HEK293 (cell line): ENCODE measurements around the gene DBF4B.

Source experiments
- AEBP2 ChIP-seq: fragments of 450-650 bp; formaldehyde crosslinking; IDR thresholded peaks from 2 replicates; pipeline ENCODE4 v1.5.1; 2016; ENCODE audit warnings: missing biosample characterization, missing genetic modification characterization, borderline replicate concordance
- GLI2 ChIP-seq: fragments of 450-650 bp; formaldehyde crosslinking; IDR thresholded peaks from 2 replicates; pipeline ENCODE4; 2017; ENCODE audit warnings: missing biosample characterization, missing genetic modification characterization, low read depth, borderline replicate concordance
- GLI4 ChIP-seq: fragments of 450-650 bp; formaldehyde crosslinking; IDR thresholded peaks from 2 replicates; pipeline ENCODE4 v1.5.1; 2016; ENCODE audit warnings: missing biosample characterization, missing genetic modification characterization
- GLIS2 ChIP-seq: fragments of 450-650 bp; formaldehyde crosslinking; IDR thresholded peaks from 2 replicates; pipeline ENCODE4 v1.5.1; 2016; ENCODE audit warnings: missing biosample characterization, missing genetic modification characterization
- KLF16 ChIP-seq: fragments of 450-650 bp; formaldehyde crosslinking; IDR thresholded peaks from 2 replicates; pipeline ENCODE4 v1.5.1; 2017; ENCODE audit warnings: missing biosample characterization, missing genetic modification characterization
- MYNN ChIP-seq: fragments of 450-650 bp; formaldehyde crosslinking; IDR thresholded peaks from 2 replicates; pipeline ENCODE4 v1.5.1; 2016; ENCODE audit warnings: missing biosample characterization, missing genetic modification characterization, borderline replicate concordance
- MZF1 ChIP-seq: fragments of 450-650 bp; formaldehyde crosslinking; IDR thresholded peaks from 2 replicates; pipeline ENCODE4 v1.5.1; 2017; ENCODE audit warnings: missing biosample characterization, missing genetic modification characterization, borderline replicate concordance
- PRDM10 ChIP-seq: fragments of 450-650 bp; formaldehyde crosslinking; IDR thresholded peaks from 2 replicates; pipeline ENCODE4 v1.5.1; 2016; ENCODE audit warnings: missing biosample characterization, missing genetic modification characterization
- REPIN1 ChIP-seq: fragments of 450-650 bp; formaldehyde crosslinking; IDR thresholded peaks from 2 replicates; pipeline ENCODE4 v1.5.1; 2017; ENCODE audit warnings: missing biosample characterization, missing genetic modification characterization, low read depth
- SETDB1 ChIP-seq: IDR thresholded peaks from one replicate; pipeline ENCODE4 v1.6.1; 2017; ENCODE audit warnings: mild to moderate bottlenecking, low read length, moderate library complexity, mixed read lengths; ENCODE audit not compliant: insufficient read length
- TCF7L2 ChIP-seq: IDR thresholded peaks from 2 replicates; pipeline ENCODE4 v1.6.1; 2011; ENCODE audit warnings: low read depth, mild to moderate bottlenecking, inconsistent platforms, low read length, moderate library complexity, borderline replicate concordance
- TRIM28 ChIP-seq: IDR thresholded peaks from 2 replicates; pipeline ENCODE4 v1.6.1; 2011; ENCODE audit warnings: low read length, control low read depth, borderline replicate concordance
- YY1 ChIP-seq: fragments of 450-650 bp; formaldehyde crosslinking; IDR thresholded peaks from 2 replicates; pipeline ENCODE4 v1.5.1; 2018; ENCODE audit warnings: missing biosample characterization, missing genetic modification characterization
- ZBTB7A ChIP-seq: fragments of 450-650 bp; formaldehyde crosslinking; IDR thresholded peaks from 2 replicates; pipeline ENCODE4 v1.5.1; 2016; ENCODE audit warnings: low read depth, missing biosample characterization, missing genetic modification characterization
- ZFP69B ChIP-seq: fragments of 450-650 bp; formaldehyde crosslinking; IDR thresholded peaks from 2 replicates; pipeline ENCODE4 v1.5.1; 2016; ENCODE audit warnings: missing biosample characterization, missing genetic modification characterization
- ZNF10 ChIP-seq: fragments of 450-650 bp; formaldehyde crosslinking; IDR thresholded peaks from 2 replicates; pipeline ENCODE4 v1.5.1; 2017; ENCODE audit warnings: missing biosample characterization, missing genetic modification characterization
- ZNF112 ChIP-seq: fragments of 450-650 bp; formaldehyde crosslinking; IDR thresholded peaks from 2 replicates; pipeline ENCODE4 v1.5.0; 2017; ENCODE audit warnings: missing biosample characterization, missing genetic modification characterization
- ZNF140 ChIP-seq: fragments of 450-650 bp; formaldehyde crosslinking; IDR thresholded peaks from 2 replicates; pipeline ENCODE4 v1.5.1; 2016; ENCODE audit warnings: missing biosample characterization, missing genetic modification characterization
- ZNF23 ChIP-seq: fragments of 450-650 bp; formaldehyde crosslinking; IDR thresholded peaks from 2 replicates; pipeline ENCODE4 v1.5.1; 2016; ENCODE audit warnings: missing biosample characterization, missing genetic modification characterization, borderline replicate concordance
- ZNF239 ChIP-seq: fragments of 450-650 bp; formaldehyde crosslinking; IDR thresholded peaks from 2 replicates; pipeline ENCODE4 v1.5.1; 2016; ENCODE audit warnings: missing biosample characterization, missing genetic modification characterization
- ZNF335 ChIP-seq: fragments of 450-650 bp; formaldehyde crosslinking; conservative IDR thresholded peaks from 2 replicates; pipeline ENCODE4 v1.5.1; 2016; ENCODE audit warnings: missing biosample characterization, missing genetic modification characterization
- ZNF518A ChIP-seq: fragments of 450-650 bp; formaldehyde crosslinking; conservative IDR thresholded peaks from 2 replicates; pipeline ENCODE4 v1.5.1; 2016; ENCODE audit warnings: low read depth, missing biosample characterization, missing genetic modification characterization
- ZNF549 ChIP-seq: fragments of 450-650 bp; IDR thresholded peaks from 2 replicates; pipeline ENCODE4 v1.5.1; 2018; ENCODE audit warnings: missing biosample characterization, missing genetic modification characterization, mild to moderate bottlenecking, inconsistent platforms, moderate library complexity
- ZNF571 ChIP-seq: fragments of 450-650 bp; formaldehyde crosslinking; IDR thresholded peaks from 2 replicates; pipeline ENCODE4 v1.5.0; 2017; ENCODE audit warnings: missing biosample characterization, missing genetic modification characterization
- ZNF580 ChIP-seq: fragments of 450-650 bp; formaldehyde crosslinking; IDR thresholded peaks from 2 replicates; pipeline ENCODE4 v1.5.1; 2016; ENCODE audit warnings: missing biosample characterization, missing genetic modification characterization
- ZNF624 ChIP-seq: fragments of 450-650 bp; formaldehyde crosslinking; IDR thresholded peaks from 2 replicates; pipeline ENCODE4 v1.5.1; 2017; ENCODE audit warnings: missing biosample characterization, missing genetic modification characterization
- ZNF660 ChIP-seq: fragments of 450-650 bp; IDR thresholded peaks from 2 replicates; pipeline ENCODE4 v1.5.1; 2018; ENCODE audit warnings: missing biosample characterization, mild to moderate bottlenecking, missing genetic modification characterization
- ZNF677 ChIP-seq: fragments of 450-650 bp; IDR thresholded peaks from 2 replicates; pipeline ENCODE4 v1.5.0; 2018; ENCODE audit warnings: missing biosample characterization, mild to moderate bottlenecking, missing genetic modification characterization, moderate library complexity
- ZNF791 ChIP-seq: fragments of 450-650 bp; formaldehyde crosslinking; IDR thresholded peaks from 2 replicates; pipeline ENCODE4 v1.5.1; 2016; ENCODE audit warnings: missing biosample characterization, missing genetic modification characterization
- ZSCAN23 ChIP-seq: fragments of 450-650 bp; formaldehyde crosslinking; IDR thresholded peaks from 2 replicates; pipeline ENCODE4 v1.5.1; 2016; ENCODE audit warnings: missing biosample characterization, missing genetic modification characterization
- ZSCAN30 ChIP-seq: fragments of 450-650 bp; IDR thresholded peaks from 2 replicates; pipeline ENCODE4 v1.5.1; 2018; ENCODE audit warnings: missing biosample characterization, mild to moderate bottlenecking, missing genetic modification characterization, moderate library complexity

Gene DBF4B

GRCh38 chr17:44689477-44690217 lies 18.8 kb upstream of the DBF4B start, which contains the start of gene CCDC43 (continued):
- TF ChIP-seq ZNF10 (tag by site-specific recombination): 0 out of 2 replicates have a peak, but pooled peaks have one; percentile 77
- TF ChIP-seq GLI4 (tag by site-specific recombination): no peak
- no peak for TF ChIP-seq REPIN1 (tag by site-specific recombination)
- no peak for TF ChIP-seq ZNF112 (tag by site-specific recombination)
- no peak for TF ChIP-seq ZNF791
- no peak for TF ChIP-seq ZNF624 (tag by site-specific recombination)
- TF ChIP-seq ZNF571: no peak
- TF ChIP-seq KLF16 (tag by site-specific recombination): no peak
- TF ChIP-seq ZNF580 (tag by site-specific recombination): no peak
- peak; percentile 37 for TF ChIP-seq SETDB1
- TF ChIP-seq TCF7L2: no peak
- no peak for TF ChIP-seq ZNF239 (tag by site-specific recombination)
- TF ChIP-seq ZNF549 (tag by site-specific recombination): no peak
- peak; percentile 95 for TF ChIP-seq ZBTB7A (tag by site-specific recombination)
- no peak for TF ChIP-seq ZNF23
- TF ChIP-seq ZNF518A (tag by site-specific recombination): 0 out of 2 replicates have a peak, but pooled peaks have one; percentile 27
- TF ChIP-seq ZNF335 (tag by site-specific recombination): peak; percentile 97
- no peak; the same call in 1 of the 2 replicates for TF ChIP-seq ZFP69B (tag by site-specific recombination)
- no peak for TF ChIP-seq ZSCAN23 (tag by site-specific recombination)
- TF ChIP-seq TRIM28: peak; percentile 58; the same call in 1 of the 2 replicates
- TF ChIP-seq AEBP2 (tag by site-specific recombination): no peak
- TF ChIP-seq GLI2 (tag by site-specific recombination): no peak
- TF ChIP-seq GLIS2: peak; percentile 73
- no peak for TF ChIP-seq ZNF660 (tag by site-specific recombination)
- TF ChIP-seq YY1 (tag by site-specific recombination): peak; percentile 99
- TF ChIP-seq ZSCAN30 (tag by site-specific recombination): no peak; the same call in 1 of the 2 replicates
- TF ChIP-seq MYNN: 0 out of 2 replicates have a peak, but pooled peaks have one; percentile 24
- no peak for TF ChIP-seq MZF1 (tag by site-specific recombination)
- peak; percentile 47 for TF ChIP-seq PRDM10 (tag by site-specific recombination)
- TF ChIP-seq ZNF140 (tag by site-specific recombination): no peak
- TF ChIP-seq ZNF677 (tag by site-specific recombination): no peak
